Fibroblast of skin of scalp (primary cell): ENCODE results near the gene IGF2R.

ENCODE experiments used
- DNase-seq: peaks from one replicate; pipeline ENCODE4 v3.0.0-alpha.2; 2013

IGF2R gene

GRCh38 chr6:160050022-160050421, 81.1 kb downstream of the IGF2R start:
- no peak for DNase-seq

DNA sequence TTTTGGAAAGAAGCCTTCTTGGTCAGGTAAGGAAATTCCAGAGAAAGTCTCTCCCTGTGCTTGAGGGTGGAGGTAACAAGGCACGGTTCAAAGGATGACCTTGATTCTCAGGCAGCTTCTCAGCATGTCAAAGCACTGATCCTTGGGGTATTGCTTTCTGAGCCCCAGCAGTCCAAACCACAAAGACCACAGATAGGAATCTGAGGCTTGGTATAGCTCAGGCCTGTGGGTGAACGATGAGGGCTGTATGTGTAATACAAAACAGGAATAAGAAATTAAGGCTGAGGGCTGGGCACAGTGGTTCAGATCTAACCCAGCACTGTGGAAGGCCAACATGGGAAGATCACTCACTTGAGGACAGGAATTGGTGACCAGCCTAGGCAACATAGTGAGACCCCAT, 82.5 kb downstream of the IGF2R start:
- no peak for DNase-seq

DNA sequence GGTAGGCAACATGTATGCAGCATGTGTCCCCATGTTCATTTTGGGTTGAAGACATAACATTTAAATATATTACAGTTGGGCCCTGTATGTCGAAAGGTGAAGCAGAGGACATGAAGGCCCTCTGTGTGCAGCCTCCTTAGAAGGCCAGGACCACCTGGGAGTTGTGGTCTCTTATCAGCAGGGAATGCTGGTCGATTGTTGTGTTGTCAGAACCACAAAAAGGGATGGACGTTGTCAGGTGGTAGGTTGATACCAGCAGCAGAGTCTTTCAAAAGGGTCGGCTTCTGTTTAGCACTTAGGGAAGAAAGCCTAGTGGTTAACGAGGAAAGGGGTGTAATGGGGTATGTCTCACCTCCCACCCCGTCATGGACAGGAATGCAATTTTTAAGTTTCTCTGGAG, 85.4 kb downstream of the IGF2R start:
- DNase-seq = no peak

GRCh38 chr6:160054913-160055312, 86.0 kb downstream of the IGF2R start:
- DNase-seq = no peak

GRCh38 chr6:160055378-160055777, 86.5 kb downstream of the IGF2R start:
- DNase-seq = no peak

- no peak for DNase-seq
Observed at GRCh38 chr6:160055813-160056212, 86.9 kb downstream of the IGF2R start.

GRCh38 chr6:160057080-160057479, 88.2 kb downstream of the IGF2R start:
- no peak for DNase-seq

GRCh38 chr6:160058603-160059215, 89.8 kb downstream of the IGF2R start:
- no peak for DNase-seq

DNA sequence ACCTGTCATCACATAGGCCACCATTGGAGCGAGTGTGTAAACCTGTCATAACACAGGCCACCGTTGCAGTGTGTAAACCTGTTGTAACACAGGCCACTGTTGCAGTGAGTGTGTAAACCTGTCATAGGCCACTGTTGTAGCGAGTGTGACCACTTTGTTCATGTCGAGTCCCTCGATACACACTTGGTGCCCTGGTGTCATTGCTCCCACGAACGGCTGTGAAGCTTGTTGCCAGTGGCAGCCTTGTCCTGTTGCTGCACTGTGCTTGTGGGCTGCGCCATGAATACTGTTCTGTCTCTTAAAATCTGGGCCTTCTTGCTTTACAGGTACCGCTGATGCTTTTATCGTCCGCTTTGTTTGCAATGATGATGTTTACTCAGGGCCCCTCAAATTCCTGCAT, 91.3 kb downstream of the IGF2R start:
- DNase-seq = no peak

- no peak for DNase-seq
Observed at GRCh38 chr6:160060920-160061447, 92.1 kb downstream of the IGF2R start.

DNA sequence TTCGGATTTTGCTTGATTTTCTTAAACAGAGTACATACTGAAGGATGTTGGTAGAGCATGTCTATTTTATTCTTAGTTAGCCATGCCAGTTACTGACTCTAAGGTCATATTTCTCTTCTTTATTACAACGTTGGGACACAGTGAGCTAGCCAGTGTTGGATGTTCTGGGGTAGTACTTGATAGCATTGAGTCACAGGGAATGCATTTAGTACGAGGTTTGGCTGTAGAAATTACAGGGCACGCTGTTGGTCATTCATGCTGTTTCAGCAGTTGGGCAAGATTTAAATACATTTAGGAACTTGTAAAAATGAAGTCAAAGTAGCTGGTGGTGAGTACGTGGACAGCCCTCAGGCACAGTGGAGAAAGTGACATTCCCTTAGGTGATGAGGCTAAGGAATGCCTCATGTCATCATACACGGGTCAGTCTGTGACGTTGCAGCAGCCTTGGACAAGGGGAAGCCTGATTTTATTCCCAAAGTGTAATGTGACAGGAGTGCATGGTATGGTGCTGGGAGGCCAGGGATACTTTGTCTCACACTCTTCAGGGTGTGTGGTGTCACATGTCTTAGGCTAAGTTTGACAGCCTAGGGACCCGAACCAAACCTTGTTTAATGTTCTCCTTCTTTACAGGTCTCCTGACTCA, 95.0 kb downstream of the IGF2R start:
- DNase-seq = no peak

DNA sequence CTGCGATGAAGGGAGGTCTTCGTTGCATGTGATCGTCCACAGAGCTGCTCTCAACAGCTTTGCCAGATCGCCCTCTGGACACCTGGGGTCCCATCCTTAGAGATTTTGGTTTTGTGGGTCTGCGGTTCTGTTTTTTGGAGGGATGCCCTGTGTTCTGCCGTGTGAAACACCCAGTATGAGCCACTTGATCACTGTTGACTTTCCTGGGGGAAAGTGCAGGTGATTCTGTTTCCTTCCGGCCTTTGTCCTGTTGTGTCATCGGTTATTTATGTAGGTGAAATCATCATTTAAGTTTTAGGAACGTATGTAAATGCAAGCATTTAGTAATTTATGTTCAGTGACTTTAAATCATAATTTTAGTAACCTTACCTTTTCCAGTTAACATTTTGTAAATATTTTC, 96.3 kb downstream of the IGF2R start:
- DNase-seq = no peak

DNA sequence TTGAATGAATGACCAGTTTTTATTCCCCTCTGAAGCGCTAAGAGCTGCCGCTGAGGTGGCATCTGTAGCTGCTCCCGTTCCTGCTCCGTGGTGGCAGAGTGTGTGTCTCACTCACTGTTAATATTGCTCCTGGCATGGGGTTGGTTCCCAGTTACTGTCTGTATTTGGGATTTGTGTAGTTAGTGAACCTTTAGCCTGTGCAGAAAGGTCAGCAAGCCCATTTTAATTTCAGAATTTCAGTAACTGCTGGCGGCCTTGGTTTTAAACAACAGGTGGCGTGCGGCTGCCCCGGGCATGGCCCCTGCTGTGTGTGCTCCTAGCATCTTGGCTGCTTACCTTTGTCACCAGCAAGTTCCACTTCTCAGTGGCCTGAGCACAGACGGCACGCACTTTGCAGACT, 98.7 kb downstream of the IGF2R start:
- DNase-seq = no peak

- DNase-seq = no peak
Observed at GRCh38 chr6:160068346-160068745, 99.5 kb downstream of the IGF2R start.

DNA sequence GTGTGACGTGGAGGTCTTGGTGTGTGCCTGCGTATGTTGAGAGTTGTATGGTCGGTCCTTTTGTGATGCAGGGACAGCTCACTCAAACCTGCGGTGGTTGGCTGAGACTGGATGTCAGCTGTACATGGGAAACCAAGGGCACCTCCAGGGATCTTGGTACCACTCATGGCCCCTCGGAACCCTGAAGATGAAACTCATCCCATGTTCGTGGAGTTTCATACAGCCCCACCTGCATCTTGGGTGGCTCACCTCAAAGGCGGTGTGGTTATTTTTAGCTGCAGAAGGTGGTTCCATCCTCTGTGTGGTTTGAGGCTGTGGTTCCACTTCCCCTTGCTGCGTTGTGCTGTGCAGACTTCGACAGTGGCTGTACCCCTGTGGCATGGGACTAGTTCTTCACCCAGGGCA, 100.2 kb downstream of the IGF2R start:
- no peak for DNase-seq

DNA sequence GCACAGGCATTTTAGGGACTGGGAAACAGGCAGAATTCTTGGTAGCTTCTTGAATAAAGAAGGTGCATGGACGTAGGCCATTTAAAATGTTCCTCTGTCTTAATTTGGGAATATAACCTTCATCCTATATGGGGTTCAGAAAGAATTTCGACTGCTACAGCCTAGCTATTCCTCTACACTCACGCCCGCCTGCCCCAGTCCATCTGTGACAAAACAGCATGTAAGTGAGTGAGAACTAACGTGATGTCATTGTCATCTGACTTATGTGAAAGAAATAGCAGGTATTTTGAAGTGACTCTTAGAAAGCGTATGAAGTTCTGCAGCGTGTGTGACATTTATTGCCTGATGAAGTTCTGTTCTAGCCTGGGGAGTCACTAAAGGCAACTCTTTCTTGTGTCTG, 100.6 kb downstream of the IGF2R start:
- DNase-seq = no peak

DNA sequence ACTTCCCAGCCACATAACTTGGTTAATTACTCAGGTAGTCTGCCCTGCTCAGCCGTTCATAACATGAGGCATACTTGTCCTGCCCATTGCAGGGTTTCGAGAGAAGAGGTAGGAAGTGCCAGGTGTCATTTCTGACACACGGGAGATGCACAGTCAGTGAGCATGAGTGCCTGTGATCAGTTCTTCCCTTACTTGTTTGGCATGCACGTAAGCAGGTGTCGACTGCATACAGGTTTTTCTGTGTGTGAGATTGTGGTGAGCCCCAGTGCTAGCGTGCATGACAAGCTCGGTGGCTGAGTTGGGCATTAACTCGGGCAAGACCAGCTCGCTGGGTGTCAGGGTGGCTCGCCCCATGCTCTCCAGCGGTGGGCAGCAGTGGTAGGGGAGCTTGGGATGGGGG, 101.5 kb downstream of the IGF2R start:
- no peak for DNase-seq

- no peak for DNase-seq
Observed at GRCh38 chr6:160070831-160071230, 101.9 kb downstream of the IGF2R start.

DNA sequence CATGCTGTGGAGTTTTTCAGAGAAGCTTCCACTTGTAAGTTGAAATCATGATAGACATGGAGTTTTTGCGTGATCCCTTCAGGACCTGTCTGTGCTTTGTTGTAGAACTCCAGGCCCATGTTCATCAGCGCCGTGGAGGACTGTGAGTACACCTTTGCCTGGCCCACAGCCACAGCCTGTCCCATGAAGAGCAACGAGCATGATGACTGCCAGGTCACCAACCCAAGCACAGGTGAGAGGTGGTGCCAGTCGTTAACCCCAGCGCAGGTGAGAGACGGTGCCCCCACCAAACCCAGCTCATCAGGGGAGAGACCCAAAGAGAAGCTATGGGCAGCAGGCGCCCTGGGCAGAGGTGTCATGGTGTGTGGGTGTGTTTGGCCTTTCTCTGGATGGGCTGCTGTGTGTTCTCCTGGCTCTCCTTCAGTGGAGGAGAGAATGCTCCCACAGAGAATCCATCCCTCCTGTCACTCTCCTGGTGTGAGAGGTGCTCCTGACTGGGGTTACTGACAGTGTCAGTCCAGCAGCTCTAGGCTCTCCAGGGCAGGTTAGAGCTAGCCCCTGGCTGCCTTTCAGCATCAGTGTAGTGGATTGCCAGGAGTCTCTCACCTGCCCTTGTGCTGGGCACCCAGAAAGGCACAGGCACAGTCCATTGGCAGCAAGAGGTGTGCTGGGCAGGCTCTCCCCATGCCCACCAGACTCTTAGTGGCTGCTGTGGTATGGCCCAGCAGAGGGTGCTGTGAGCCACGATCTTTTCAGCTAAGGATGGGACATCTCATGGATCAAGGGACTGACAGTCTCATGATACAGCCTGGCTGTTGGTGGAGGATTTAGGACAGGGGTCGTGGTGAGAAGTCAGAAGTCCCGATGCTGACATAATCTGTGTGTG, 103.2 kb downstream of the IGF2R start:
- DNase-seq = no peak

DNA sequence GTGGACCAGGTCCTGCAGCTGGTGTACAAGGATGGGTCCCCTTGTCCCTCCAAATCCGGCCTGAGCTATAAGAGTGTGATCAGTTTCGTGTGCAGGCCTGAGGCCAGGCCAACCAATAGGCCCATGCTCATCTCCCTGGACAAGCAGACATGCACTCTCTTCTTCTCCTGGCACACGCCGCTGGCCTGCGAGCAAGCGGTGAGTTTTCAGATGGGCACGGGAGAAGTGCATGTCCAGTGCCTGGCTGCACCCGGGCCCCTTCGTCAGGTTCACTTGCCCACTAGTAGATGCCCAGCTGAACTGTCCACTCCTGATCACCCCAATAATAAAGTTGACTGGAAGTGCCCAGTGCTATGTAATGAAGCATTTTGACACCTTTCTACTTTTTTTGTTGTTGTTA, 104.4 kb downstream of the IGF2R start:
- no peak for DNase-seq

DNA sequence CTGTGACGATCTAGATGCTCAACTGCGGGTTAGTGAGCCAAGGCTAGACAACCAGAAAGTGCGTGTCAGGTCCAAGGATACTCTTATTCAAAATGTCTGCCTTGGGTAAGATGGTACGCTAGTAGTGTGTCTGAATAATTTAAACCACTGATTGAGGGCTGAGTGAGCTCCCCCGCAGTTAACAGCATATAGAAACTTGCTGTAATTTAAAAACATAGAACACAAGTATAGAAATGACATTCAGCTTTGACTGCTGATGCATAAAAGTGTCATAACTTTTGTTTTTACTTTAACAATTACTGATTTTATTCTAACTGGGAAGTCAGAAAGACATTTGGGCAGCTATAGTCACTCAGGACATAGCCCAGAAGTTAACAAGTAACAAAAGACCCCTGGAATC, 107.1 kb downstream of the IGF2R start:
- no peak for DNase-seq

- no peak for DNase-seq
Observed at GRCh38 chr6:160077024-160077423, 108.1 kb downstream of the IGF2R start.

DNA sequence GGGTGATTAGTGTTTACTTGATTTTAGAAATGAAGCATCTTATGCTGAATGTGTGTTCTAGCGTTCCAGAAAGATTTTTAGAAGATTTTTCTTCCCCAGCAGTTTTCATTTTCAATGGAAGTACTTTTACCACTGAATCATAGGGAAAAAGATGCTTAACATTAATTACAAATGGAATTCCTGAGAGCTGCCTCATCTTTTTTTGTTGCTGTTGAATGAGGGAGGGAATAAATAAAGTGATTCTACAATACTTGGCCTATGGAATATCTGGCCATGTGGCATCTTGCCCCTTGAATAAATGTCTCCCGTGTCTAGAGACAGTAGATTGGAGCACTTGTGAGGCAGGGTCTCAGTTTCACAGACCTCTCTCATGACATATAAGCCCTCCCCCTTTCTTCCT, 108.6 kb downstream of the IGF2R start:
- peak; percentile 40 for DNase-seq
